ENCODE measurements around the gene LAMA2. TPM values are rescaled to one million over a fixed set of nuclear protein-coding genes. Genes with fewer than 3 reads are reported as not detected.

LAMA2 gene
- total and polyA plus RNA-seq, 2 of the 13 experiments (the other 11 are each of a cell fraction or from before 2014, with no cell fraction given), result 0.11 to 0.28 TPM

- no peaks in the 10 kb centered on the region for H3K27me3 ChIP-seq (ENCODE audit: control insufficient read depth in 1 of 2, insufficient read depth in 2 of 2, low read length in 2 of 2)
- H2AFZ ChIP-seq (ENCODE audit: low read length), result no peak overlapping the region
- no peak for TF ChIP-seq KAT7 (CRISPR knock-in tag; IDR thresholded peaks at IDR 0.05; ENCODE audit: borderline replicate concordance)
- no peak for TF ChIP-seq ZNF275 (CRISPR knock-in tag; IDR thresholded peaks at IDR 0.05; ENCODE audit: borderline replicate concordance)
- no peak for TF ChIP-seq HMGXB4 (CRISPR knock-in tag; IDR thresholded peaks at IDR 0.05; ENCODE audit: borderline replicate concordance in 1 of 2, low read depth in 1 of 2)
- H3K9me3 ChIP-seq (ENCODE audit: low read length), result no peaks in the 10 kb centered on the region
- H3K4me3 ChIP-seq (replicated peaks in 1 of 3; ENCODE audit: insufficient read depth in 1 of 3, low read depth in 2 of 3, low read length in 3 of 3), result no peak overlapping the region
- H3K4me2 ChIP-seq (ENCODE audit: low read depth, low read length), result no peak overlapping the region
- CTCF ChIA-PET (ENCODE audit: low intra/inter-chr PET ratio, low total read pairs), result no interaction called here
- POLR2A ChIA-PET, result no interaction called here
- DNase-seq (ENCODE audit: low spot score), result no peak
- no peaks in the 10 kb centered on the region for H4K20me1 ChIP-seq (ENCODE audit: insufficient read depth, low read length)
- in situ Hi-C loops (cut with HindIII; ENCODE audit: extremely low pct_ligation_motif_present, low pct_unique_long_range_greater_than_20kb), result no loop called here
- H3K79me2 ChIP-seq (ENCODE audit: insufficient read depth, low read length), result no peaks in the 10 kb centered on the region
- WGBS (ENCODE audit: low lambda C conversion rate), result 19% methylated on average over 9 of the region's 9 CpGs
- no peak overlapping the region for H3K9ac ChIP-seq (ENCODE audit: insufficient read depth, low read depth, low read length)
- intact Hi-C loops (cut with micrococcal nuclease; ENCODE audit: unreplicated experiment), result no loop called here
- BruUV-seq (replicated peaks), result no TSS peak
- H3K36me3 ChIP-seq (replicated peaks in 1 of 2; ENCODE audit: control insufficient read depth in 1 of 2, insufficient read depth in 2 of 2, low read length in 2 of 2), result no peaks in the 10 kb centered on the region
- H3K27ac ChIP-seq (ENCODE audit: extremely low read length, insufficient read depth, low read length), result no peak overlapping the region
- no peak for FAIRE-seq
- H3K4me1 ChIP-seq (ENCODE audit: insufficient read depth, low read length), result no peaks in the 10 kb centered on the region
- no peak for ATAC-seq
Observed at GRCh38 chr6:129314575-129314974, 431.6 kb downstream of the LAMA2 start.

Measured in HepG2 (cell line).